OCI-LY3 (cell line): Measurements from ENCODE around the gene ATXN2L.
"Not testable (repeated sequence)": the region's sequence is repeated elsewhere in the genome, so short reads cannot be mapped to it uniquely, and the experiment has no call there.

Experiments
- H2AFZ ChIP-seq: fragments of 200-600, 300-600 bp; shearing (Covaris generic); 2 replicates; pipeline ENCODE4 v1.6.0; 2014; ENCODE audit warnings: antibody characterized with exemption, low read depth, low read length
- H3K27ac ChIP-seq: fragments of 200-600, 300-600 bp; sonication (generic); 2 replicates; pipeline ENCODE4 v1.5.1; 2014; ENCODE audit warnings: mild to moderate bottlenecking, low read length, moderate library complexity, mixed read lengths
- H3K27me3 ChIP-seq: fragments of 200-600, 300-600 bp; sonication (generic); 2 replicates; pipeline ENCODE4 v1.6.1; 2014; ENCODE audit warnings: low read depth, low read length, mixed read lengths
- H3K36me3 ChIP-seq: fragments of 200-600, 300-600 bp; sonication (generic); replicated peaks from 2 replicates; pipeline ENCODE3; 2014; ENCODE audit warnings: low read depth, low read length, mixed read lengths
- H3K4me1 ChIP-seq: fragments of 300-600, 200-600 bp; sonication (generic); 2 replicates; pipeline ENCODE4 v1.6.1; 2014; ENCODE audit warnings: low read length, mixed read lengths
- H3K4me2 ChIP-seq: fragments of 200-600, 300-600 bp; sonication (generic); 2 replicates; pipeline ENCODE4 v1.6.1; 2014; ENCODE audit warnings: low read length, mixed read lengths
- H3K4me3 ChIP-seq: fragments of 300-600, 200-600 bp; sonication (generic); 2 replicates; pipeline ENCODE4 v1.5.1; 2014; ENCODE audit warnings: antibody characterized with exemption, mild to moderate bottlenecking, low read length, moderate library complexity
- H3K79me2 ChIP-seq: fragments of 300-600, 200-600 bp; shearing (Covaris generic); 2 replicates; pipeline ENCODE4 v1.6.1; 2014; ENCODE audit warnings: mild to moderate bottlenecking, low read length, mixed read lengths
- H3K9ac ChIP-seq: fragments of 300-600, 200-600 bp; shearing (Covaris generic); 2 replicates; pipeline ENCODE4 v1.6.0; 2014; ENCODE audit warnings: mild to moderate bottlenecking, low read length, moderate library complexity
- H3K9me3 ChIP-seq: fragments of 200-600, 300-600 bp; shearing (Covaris generic); 2 replicates; pipeline ENCODE4 v1.6.1; 2014; ENCODE audit warnings: low read length, mixed read lengths; ENCODE audit not compliant: insufficient read depth
- H4K20me1 ChIP-seq: fragments of 200-600, 300-600 bp; sonication (generic); 2 replicates; pipeline ENCODE4 v1.6.1; 2016; ENCODE audit warnings: low read length, mixed read lengths; ENCODE audit not compliant: insufficient read depth
- CTCF ChIP-seq: fragments of 200-600, 300-600 bp; sonication (generic); IDR thresholded peaks from 2 replicates; pipeline ENCODE4 v1.5.1; 2014; ENCODE audit warnings: antibody characterized with exemption, low read length, low read depth
- EZH2phosphoT487 ChIP-seq: fragments of 200-600 bp; shearing (Covaris generic); IDR thresholded peaks from 2 replicates; pipeline ENCODE4 v1.6.1; 2018; ENCODE audit warnings: antibody characterized with exemption, mixed run types, low read depth

ATXN2L gene

GRCh38 chr16:28820016-28820415, 2.8 kb upstream of the ATXN2L start:
- Histone ChIP-seq H3K9ac (no peak overlapping the region), H3K79me2 (peaks cover 29% of the 10 kb centered on the region), H3K4me3 (no peak overlapping the region), H3K27me3 (no peaks in the 10 kb centered on the region), H4K20me1 (peaks cover 7% of the 10 kb centered on the region), H3K9me3 (no peaks in the 10 kb centered on the region), H2AFZ (no peak overlapping the region), H3K4me2 (no peak overlapping the region), H3K27ac (no peak overlapping the region), H3K4me1 (peaks cover 3% of the 10 kb centered on the region), H3K36me3 (peaks cover 10% of the 10 kb centered on the region)
- TF ChIP-seq EZH2phosphoT487, result no peak
- no peak for TF ChIP-seq CTCF

GRCh38 chr16:28820546-28820945, 2.3 kb upstream of the ATXN2L start:
- not testable (repeated sequence) for H3K4me2 ChIP-seq, H3K9ac ChIP-seq, H3K9me3 ChIP-seq, H3K27ac ChIP-seq, H2AFZ ChIP-seq, H3K4me1 ChIP-seq, H3K4me3 ChIP-seq, H3K27me3 ChIP-seq
- Histone ChIP-seq H4K20me1 (peaks cover 12% of the 10 kb centered on the region), H3K36me3 (peaks cover 15% of the 10 kb centered on the region), H3K79me2 (peaks cover 34% of the 10 kb centered on the region)

DNA sequence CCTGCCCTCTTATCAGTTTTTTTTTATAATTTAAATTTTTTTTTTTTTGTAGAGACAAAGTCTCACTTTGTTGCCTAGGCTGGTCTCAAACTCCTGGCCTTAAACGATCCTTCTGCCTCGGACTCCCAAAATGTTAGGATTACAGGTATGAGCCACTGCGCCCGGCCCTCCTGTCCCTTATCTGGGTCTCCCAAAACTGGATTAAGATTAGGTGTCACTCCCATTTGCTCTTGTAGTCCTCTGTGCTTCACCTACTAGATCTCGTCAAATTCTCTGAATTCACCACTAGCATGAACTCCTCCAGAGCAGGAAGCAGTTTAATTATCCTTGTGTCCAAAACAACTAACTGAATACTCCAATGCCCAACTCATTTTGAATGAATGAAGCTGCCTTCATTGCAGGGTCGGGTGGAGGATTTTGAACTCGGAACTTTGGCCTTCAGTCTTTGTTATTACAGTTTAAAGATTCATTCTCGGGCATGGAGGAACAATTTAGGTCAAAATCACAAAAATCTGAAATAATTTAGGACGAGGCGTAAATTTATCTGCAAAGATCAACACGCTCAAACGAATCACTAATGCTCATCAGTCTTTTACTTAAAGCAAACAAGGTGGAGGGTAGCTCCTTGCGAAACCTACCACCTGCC, 802 bp upstream of the ATXN2L start:
- Histone ChIP-seq H3K36me3 (peaks cover 30% of the 10 kb centered on the region), H3K4me3 (peak overlapping the region; percentile 96), H3K79me2 (peaks cover 49% of the 10 kb centered on the region), H3K9ac (peak overlapping the region; percentile 99), H3K9me3 (no peaks in the 10 kb centered on the region), H3K27me3 (no peaks in the 10 kb centered on the region), H3K27ac (peak overlapping the region; percentile 95), H3K4me1 (peaks cover 11% of the 10 kb centered on the region), H2AFZ (peak overlapping the region; percentile 43; the same call in 1 of the 2 replicates), H4K20me1 (peaks cover 25% of the 10 kb centered on the region), H3K4me2 (peak overlapping the region; percentile 99)
- TF ChIP-seq EZH2phosphoT487 (no peak), CTCF (no peak)

- Histone ChIP-seq H3K79me2 (peaks cover 62% of the 10 kb centered on the region), H3K4me2 (peak overlapping the region; percentile 58)
Measured at GRCh38 chr16:28823291-28823872, 583 bp downstream of the ATXN2L start.

More at GRCh38 chr16:28823291-28823872, 583 bp downstream of the ATXN2L start:
- TF ChIP-seq EZH2phosphoT487 (no peak), CTCF (no peak)
- Histone ChIP-seq H3K36me3 (peaks cover 42% of the 10 kb centered on the region), H3K27me3 (no peaks in the 10 kb centered on the region), H3K4me1 (peaks cover 11% of the 10 kb centered on the region), H4K20me1 (peaks cover 25% of the 10 kb centered on the region), H3K4me3 (peak overlapping the region; percentile 96), H3K9me3 (no peaks in the 10 kb centered on the region), H3K9ac (peak overlapping the region; percentile 99), H3K27ac (peak overlapping the region; percentile 95), H2AFZ (no peak overlapping the region)
